Activated CD8-positive, alpha-beta memory T cell treated with anti-CD3 and anti-CD28 coated beads, Interleukin-2, amount 50 U/mL, for 1 hour (primary cell): Measurements from ENCODE around the gene CCDC175.

ENCODE experiments used
- DNase-seq: peaks from one replicate; pipeline ENCODE4 v3.0.0-alpha.2; 2020; ENCODE audit errors: extremely low read depth

The CCDC175 gene

GRCh38 chr14:59576332-59577294 is at the start of gene CCDC175:
Gene CCDC175, minus strand, starts transcription at chr14:59576812. Its CDS starts 37 bp downstream, at chr14:59576775.
- peak; percentile 38 for DNase-seq

- no peak for DNase-seq
Measured at GRCh38 chr14:59622631-59623030, 46.0 kb upstream of the CCDC175 start.

GRCh38 chr14:59619061-59619460 is 42.4 kb upstream of the CCDC175 start:
- DNase-seq: no peak

GRCh38 chr14:59601056-59601455 is 24.4 kb upstream of the CCDC175 start:
- no peak for DNase-seq

GRCh38 chr14:59600211-59600945 is 23.8 kb upstream of the CCDC175 start:
- no peak for DNase-seq

- DNase-seq: no peak
Measured at GRCh38 chr14:59595071-59595470, 18.5 kb upstream of the CCDC175 start.

GRCh38 chr14:59591641-59592370 is 15.2 kb upstream of the CCDC175 start:
- no peak for DNase-seq

- no peak for DNase-seq
Measured at GRCh38 chr14:59588101-59588500, 11.5 kb upstream of the CCDC175 start.

- DNase-seq: no peak
Measured at GRCh38 chr14:59585891-59586554, 9.4 kb upstream of the CCDC175 start.

- DNase-seq: no peak
Measured at GRCh38 chr14:59583755-59584154, 7.1 kb upstream of the CCDC175 start.

GRCh38 chr14:59582845-59583509 is 6.4 kb upstream of the CCDC175 start:
- DNase-seq: no peak

- no peak for DNase-seq
Measured at GRCh38 chr14:59582161-59582560, 5.5 kb upstream of the CCDC175 start.

- DNase-seq: no peak
Measured at GRCh38 chr14:59580911-59581310, 4.3 kb upstream of the CCDC175 start.

GRCh38 chr14:59570122-59570521 is 6.5 kb downstream of the CCDC175 start:
- DNase-seq: no peak

- no peak for DNase-seq
Measured at GRCh38 chr14:59566725-59567124, 9.9 kb downstream of the CCDC175 start.

- DNase-seq: no peak
Measured at GRCh38 chr14:59566296-59566695, 10.3 kb downstream of the CCDC175 start.

- DNase-seq: no peak
Measured at GRCh38 chr14:59565087-59565486, 11.5 kb downstream of the CCDC175 start.

- no peak for DNase-seq
Measured at GRCh38 chr14:59564366-59564765, 12.2 kb downstream of the CCDC175 start.

GRCh38 chr14:59547310-59547709 is 29.3 kb downstream of the CCDC175 start:
- no peak for DNase-seq

- DNase-seq: no peak
Measured at GRCh38 chr14:59543873-59544272, 32.7 kb downstream of the CCDC175 start.

- DNase-seq: no peak
Measured at GRCh38 chr14:59541731-59542130, 34.9 kb downstream of the CCDC175 start.
